ENCODE measurements around the gene TOX4.
"Not testable (repeated sequence)": the region's sequence is repeated elsewhere in the genome, so short reads cannot be mapped to it uniquely, and the experiment has no call there.

The TOX4 gene

GRCh38 chr14:21535545-21536417, 58.8 kb downstream of the TOX4 start:
- no peak for DNase-seq (ENCODE audit: low spot score)

DNA sequence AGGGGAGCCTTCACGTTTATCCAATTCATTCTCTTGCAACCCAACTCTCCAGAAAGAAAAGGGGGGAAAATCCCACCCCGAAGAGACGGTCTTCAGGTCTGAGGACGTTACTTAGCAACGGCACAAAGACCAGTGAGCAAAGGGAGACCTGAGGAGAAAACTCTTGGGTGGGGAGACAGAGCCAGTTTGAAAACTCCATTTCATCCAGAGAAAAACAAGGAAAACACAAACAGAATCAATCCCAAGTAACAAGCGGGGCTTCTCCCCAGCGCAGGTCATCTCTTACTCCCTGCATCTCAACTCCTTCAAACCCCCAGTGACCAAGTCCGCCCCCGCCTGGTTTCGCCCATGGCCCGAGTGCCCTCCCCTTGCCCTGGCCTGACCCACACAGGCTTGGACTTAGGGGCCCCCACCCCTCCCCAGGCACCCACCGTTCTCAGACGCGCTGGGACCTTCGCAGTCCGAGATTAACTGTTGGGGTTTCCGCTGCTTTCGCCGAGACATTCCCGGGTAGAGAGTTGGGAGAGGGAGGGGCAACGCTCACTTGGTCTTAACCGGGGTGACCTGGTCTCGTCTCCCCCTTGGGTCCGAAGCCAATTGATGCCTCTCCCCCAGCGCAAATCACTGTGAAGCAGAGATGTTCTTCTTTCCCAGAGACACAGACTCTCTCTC, 59.6 kb downstream of the TOX4 start:
- DNase-seq (ENCODE audit: low spot score), result no peak

DNA sequence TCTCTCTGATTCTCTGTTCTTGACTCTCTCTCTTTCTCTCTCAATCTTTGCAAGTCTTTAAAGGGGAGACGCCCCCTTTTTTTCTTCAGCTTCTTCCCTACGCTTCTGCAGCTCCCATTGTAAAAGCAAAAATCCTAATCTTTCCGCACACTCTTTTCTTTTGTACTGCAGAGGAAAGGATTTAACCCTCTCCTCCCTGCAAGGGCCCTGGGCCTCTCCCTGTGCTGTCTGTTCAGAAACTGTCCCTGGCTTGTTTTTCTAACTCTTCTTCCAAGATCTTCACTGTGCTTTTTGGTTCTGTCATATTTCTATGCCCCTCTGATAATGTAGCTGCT, 60.1 kb downstream of the TOX4 start:
- DNase-seq (ENCODE audit: low spot score), result no peak

DNA sequence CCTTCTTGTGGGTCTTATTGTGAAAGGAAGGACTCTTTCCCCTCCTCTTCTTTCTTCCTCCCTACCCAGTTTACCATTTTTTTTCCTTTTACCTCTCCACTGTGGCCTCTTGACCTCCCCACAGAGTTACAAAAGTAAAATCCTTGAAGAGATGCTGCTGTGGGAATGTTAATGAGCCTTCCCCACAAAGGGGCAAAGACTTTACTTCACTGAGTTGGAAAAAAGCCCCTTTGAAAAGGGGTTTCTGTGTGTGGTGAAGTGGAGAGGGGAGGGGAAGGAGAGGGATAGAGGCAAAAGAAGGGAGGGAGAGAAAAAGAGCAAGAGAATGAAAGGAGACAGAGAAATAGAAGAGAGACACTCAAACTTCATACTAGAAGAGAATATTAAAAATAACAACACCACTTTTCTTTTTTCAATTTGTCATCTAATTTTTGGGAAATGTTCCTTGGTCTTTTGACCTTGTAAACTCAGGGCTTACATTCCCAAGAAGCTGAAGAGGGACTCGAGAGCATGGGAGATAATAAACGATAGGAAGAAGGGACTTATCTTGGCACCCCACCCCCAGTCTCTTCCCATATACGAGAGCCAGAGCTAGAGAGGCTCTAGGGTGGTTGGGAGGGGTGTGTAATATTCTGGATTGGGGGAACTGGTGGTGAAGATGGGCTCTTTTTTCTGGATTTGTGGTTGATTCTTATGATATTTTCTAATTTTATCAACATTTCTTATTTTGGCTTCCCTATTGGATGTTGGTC, 62.4 kb downstream of the TOX4 start:
- DNase-seq (ENCODE audit: low spot score), result no peak

DNA sequence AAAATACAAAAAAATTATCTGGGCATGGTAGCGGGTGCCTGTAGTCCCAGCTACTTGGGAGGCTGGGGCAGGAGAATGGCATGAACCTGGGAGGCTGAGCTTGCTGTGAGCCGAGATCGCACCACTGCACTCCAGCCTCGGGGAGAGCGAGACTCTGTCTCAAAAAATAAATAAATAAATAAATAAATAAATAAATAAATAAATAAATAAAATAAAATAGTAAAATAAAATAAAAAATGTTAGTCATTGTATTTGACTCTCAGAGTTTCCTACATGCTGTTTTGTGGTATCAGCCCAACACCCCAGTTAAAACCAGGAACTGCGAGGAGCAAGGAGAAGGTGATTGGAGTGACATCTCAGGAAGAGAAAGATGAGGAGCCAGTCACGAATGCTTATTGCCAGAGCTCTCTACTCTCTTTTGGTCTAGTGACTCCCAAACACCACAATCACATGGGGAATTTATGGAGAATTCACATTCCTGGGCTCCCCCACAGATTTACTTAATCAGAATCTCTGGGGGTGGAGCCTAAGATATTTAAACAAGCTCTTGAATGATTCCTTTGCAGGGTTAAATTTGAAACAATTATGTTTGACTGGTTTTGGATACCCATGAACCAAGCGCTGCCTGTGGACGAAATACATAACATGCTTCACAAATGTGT, 64.5 kb downstream of the TOX4 start:
- no peak for DNase-seq (ENCODE audit: low spot score)

GRCh38 chr14:21543521-21543960, 66.5 kb downstream of the TOX4 start:
- no peak for DNase-seq (ENCODE audit: low spot score)

GRCh38 chr14:21543963-21544362, 67.0 kb downstream of the TOX4 start:
- no peak for DNase-seq (ENCODE audit: low spot score)

DNA sequence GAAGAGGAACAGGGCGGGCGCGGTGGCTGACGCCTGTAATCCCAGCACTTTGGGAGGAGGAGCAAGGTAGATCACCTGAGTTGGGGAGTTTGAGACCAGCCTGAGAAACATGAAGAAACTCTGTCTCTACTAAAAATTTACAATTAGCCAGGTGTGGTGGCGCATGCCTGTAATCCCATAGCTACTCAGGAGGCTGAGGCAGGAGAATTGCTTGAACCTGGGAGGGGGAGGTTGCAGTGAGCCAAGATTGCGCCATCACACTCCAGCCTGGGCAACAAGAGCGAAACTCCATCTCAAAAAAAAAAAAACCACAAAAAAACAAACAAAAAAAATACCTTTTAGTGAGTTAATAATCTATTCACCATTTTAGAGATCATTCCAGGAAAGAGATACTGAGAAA, 67.6 kb downstream of the TOX4 start:
- DNase-seq (ENCODE audit: low spot score), result not testable (repeated sequence)
